Panc1 (cell line): Measurements from ENCODE around the gene CHRNB1. TPM values are rescaled to one million over a fixed set of nuclear protein-coding genes. Genes with fewer than 3 reads are reported as not detected.
"Not testable (repeated sequence)": the region's sequence is repeated elsewhere in the genome, so short reads cannot be mapped to it uniquely, and the experiment has no call there.

Experiments
- ATAC-seq: fragments of 200-7000 bp; cut with Tn5 transposase; 2 replicates; pipeline ENCODE4 v1.9.1; 2020; ENCODE audit warnings: mild to moderate bottlenecking, moderate library complexity
- BruUV-seq: library from RNA; stranded (reverse); fragments of 400-500 nt; replicated peaks from 2 replicates; lab custom pipeline; 2021; lab: Mats Ljungman, UMichigan
- CTCF ChIA-PET: fragments of 300-600 bp; sonication (Branson Sonifier 250); formaldehyde crosslinking; loops from one replicate; lab custom pipeline; 2022; ENCODE audit warnings: antibody characterized with exemption; lab: Charles Lee
- POLR2A ChIA-PET: fragments of 300-600 bp; sonication (Branson Sonifier 250); formaldehyde crosslinking; loops from one replicate; lab custom pipeline; 2022; ENCODE audit warnings: antibody characterized with exemption; lab: Charles Lee
- DNase-seq: peaks from one replicate; pipeline ENCODE4 v3.0.0-alpha.2; 2010; ENCODE audit warnings: low read depth, low spot score
- H3K27ac ChIP-seq: 2 replicates; pipeline ENCODE4 v1.5.1; 2011; ENCODE audit warnings: mild to moderate bottlenecking, low read length, inconsistent platforms
- H3K27me3 ChIP-seq: fragments of 200-500 bp; sonication (Bioruptor generic); 2 replicates; pipeline ENCODE4 v1.6.0; 2014; ENCODE audit warnings: low read length, inconsistent platforms; ENCODE audit not compliant: control insufficient read depth, insufficient read depth
- H3K36me3 ChIP-seq: fragments of 200-500 bp; sonication (Bioruptor generic); 2 replicates; pipeline ENCODE4 v1.5.1; 2014; ENCODE audit warnings: inconsistent platforms, mild to moderate bottlenecking, low read length, moderate library complexity; ENCODE audit not compliant: control insufficient read depth, insufficient read depth
- H3K4me1 ChIP-seq: 2 replicates; pipeline ENCODE4 v1.5.1; 2011; ENCODE audit warnings: inconsistent platforms, mild to moderate bottlenecking, low read length, moderate library complexity; ENCODE audit not compliant: control insufficient read depth, insufficient read depth
- H3K4me3 ChIP-seq, 2 experiments: 2 replicates each; pipeline ENCODE4 v1.5.1; 2011 to 2012; ENCODE audit warnings: low read depth in 2 of 2, low read length in 2 of 2, mild to moderate bottlenecking in 2 of 2, inconsistent platforms in 1 of 2, moderate library complexity in 1 of 2
- H3K9me3 ChIP-seq: fragments of 200-500 bp; sonication (Bioruptor generic); 2 replicates; pipeline ENCODE4 v1.5.1; 2014; ENCODE audit warnings: low read depth, mild to moderate bottlenecking, inconsistent platforms, low read length, moderate library complexity; ENCODE audit not compliant: control insufficient read depth, insufficient read depth
- CTCF ChIP-seq: fragments of 450-650 bp; IDR thresholded peaks from 2 replicates; pipeline ENCODE4 v1.5.1; 2017; ENCODE audit warnings: mild to moderate bottlenecking
- POLR2AphosphoS5 ChIP-seq: IDR thresholded peaks from 2 replicates; pipeline ENCODE4 v1.6.1; 2012; ENCODE audit warnings: mild to moderate bottlenecking, low read depth, low read length, moderate library complexity
- SIN3A ChIP-seq: IDR thresholded peaks from 2 replicates; pipeline ENCODE4 v1.6.1; 2012; ENCODE audit warnings: low read depth, mild to moderate bottlenecking, low read length, moderate library complexity, borderline replicate concordance; ENCODE audit not compliant: insufficient read depth
- TCF7L2 ChIP-seq: IDR thresholded peaks from 2 replicates; pipeline ENCODE4 v1.6.1; 2011; ENCODE audit warnings: mild to moderate bottlenecking, low read depth, low read length, inconsistent platforms
- in situ Hi-C: cut with HindIII; loops from 2 replicates; pipeline ENCODE4 v1.10.0; 2016; ENCODE audit warnings: low sequenced_read_pairs, low pct_unique_long_range_greater_than_20kb
- intact Hi-C: fragments of 100-400 bp; cut with micrococcal nuclease; formaldehyde crosslinking; loops from one replicate; pipeline ENCODE4 v1.10.0; 2022; ENCODE audit not compliant: unreplicated experiment
- total RNA-seq: library from RNA; stranded (reverse); gene quantifications from one replicate; pipeline ENCODE4 v1.2.1, GENCODE V29; 2021; ENCODE audit not compliant: unreplicated experiment
- TF ChIP-seq, protein P1 (sequence below), 2 experiments: IDR thresholded peaks; 2 replicates each; pipeline ENCODE4 v1.6.1; 2011 to 2012; ENCODE audit warnings: low read depth in 2 of 2, control low read depth in 1 of 2, low read length in 1 of 2, mild to moderate bottlenecking in 1 of 2, moderate library complexity in 1 of 2; ENCODE audit not compliant: insufficient read depth in 1 of 2

CHRNB1 gene
- total RNA-seq, 1 experiment from 2014 or later, result 14.3 TPM

DNA sequence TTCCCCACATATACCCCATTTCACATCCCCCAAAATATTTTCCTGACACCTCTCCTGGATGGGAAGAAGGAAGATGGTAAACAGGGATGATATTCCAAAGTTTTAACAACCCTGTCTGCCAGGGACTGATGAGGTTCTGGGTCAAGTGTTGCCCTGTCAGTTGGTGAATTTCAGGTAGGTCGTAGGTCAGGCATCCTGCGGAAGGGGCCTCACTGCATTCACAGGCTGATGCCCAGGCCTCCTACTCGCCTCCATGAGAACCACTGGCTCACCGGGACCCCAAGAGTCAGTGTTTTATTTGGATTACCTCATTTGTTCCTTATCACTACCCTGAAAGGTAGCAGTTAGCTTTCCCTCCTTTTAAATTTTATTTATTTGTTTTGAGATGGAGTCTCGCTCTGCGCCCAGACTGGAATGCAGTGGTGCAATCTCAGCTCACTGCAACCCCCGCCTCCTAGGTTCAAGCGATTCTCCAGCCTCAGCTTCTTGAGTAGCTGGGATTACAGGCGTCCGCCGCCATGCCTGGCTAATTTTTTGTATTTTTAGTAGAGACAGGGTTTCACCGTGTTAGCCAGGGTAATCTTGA is 24.0 kb downstream of the CHRNB1 start:
- in situ Hi-C loops (no loop called here), intact Hi-C loops (no loop called here)
- Histone ChIP-seq H3K4me1 (peaks cover 24% of the 10 kb centered on the region), H3K36me3 (no peaks in the 10 kb centered on the region), H3K4me3 (no peak overlapping the region), H3K27ac (peak overlapping the region; percentile 65), H3K27me3 (no peaks in the 10 kb centered on the region), H3K9me3 (no peaks in the 10 kb centered on the region)
- DNase-seq, result no peak
- TF ChIP-seq, protein P1, sequence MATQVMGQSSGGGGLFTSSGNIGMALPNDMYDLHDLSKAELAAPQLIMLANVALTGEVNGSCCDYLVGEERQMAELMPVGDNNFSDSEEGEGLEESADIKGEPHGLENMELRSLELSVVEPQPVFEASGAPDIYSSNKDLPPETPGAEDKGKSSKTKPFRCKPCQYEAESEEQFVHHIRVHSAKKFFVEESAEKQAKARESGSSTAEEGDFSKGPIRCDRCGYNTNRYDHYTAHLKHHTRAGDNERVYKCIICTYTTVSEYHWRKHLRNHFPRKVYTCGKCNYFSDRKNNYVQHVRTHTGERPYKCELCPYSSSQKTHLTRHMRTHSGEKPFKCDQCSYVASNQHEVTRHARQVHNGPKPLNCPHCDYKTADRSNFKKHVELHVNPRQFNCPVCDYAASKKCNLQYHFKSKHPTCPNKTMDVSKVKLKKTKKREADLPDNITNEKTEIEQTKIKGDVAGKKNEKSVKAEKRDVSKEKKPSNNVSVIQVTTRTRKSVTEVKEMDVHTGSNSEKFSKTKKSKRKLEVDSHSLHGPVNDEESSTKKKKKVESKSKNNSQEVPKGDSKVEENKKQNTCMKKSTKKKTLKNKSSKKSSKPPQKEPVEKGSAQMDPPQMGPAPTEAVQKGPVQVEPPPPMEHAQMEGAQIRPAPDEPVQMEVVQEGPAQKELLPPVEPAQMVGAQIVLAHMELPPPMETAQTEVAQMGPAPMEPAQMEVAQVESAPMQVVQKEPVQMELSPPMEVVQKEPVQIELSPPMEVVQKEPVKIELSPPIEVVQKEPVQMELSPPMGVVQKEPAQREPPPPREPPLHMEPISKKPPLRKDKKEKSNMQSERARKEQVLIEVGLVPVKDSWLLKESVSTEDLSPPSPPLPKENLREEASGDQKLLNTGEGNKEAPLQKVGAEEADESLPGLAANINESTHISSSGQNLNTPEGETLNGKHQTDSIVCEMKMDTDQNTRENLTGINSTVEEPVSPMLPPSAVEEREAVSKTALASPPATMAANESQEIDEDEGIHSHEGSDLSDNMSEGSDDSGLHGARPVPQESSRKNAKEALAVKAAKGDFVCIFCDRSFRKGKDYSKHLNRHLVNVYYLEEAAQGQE (IDR thresholded peaks at IDR 0.05; ENCODE audit: insufficient read depth in 1 of 2, low read depth in 2 of 2, low read length in 1 of 2), result no peak
- TF ChIP-seq TCF7L2, result no peak
- no peak for TF ChIP-seq SIN3A
- no peak for TF ChIP-seq CTCF
- no peak for TF ChIP-seq POLR2AphosphoS5
- ATAC-seq, result no peak
- POLR2A ChIA-PET, result no interaction called here
- BruUV-seq, result no TSS peak
- CTCF ChIA-PET, result no interaction called here

GRCh38 chr17:7469843-7470242 is 25.0 kb downstream of the CHRNB1 start:
- BruUV-seq, DNase-seq, ATAC-seq, in situ Hi-C loops, H3K4me3 ChIP-seq, H3K9me3 ChIP-seq, H3K27me3 ChIP-seq, intact Hi-C loops, H3K27ac ChIP-seq, POLR2A ChIA-PET, H3K36me3 ChIP-seq, CTCF ChIA-PET: not testable (repeated sequence)
- H3K4me1 ChIP-seq, result peaks cover 24% of the 10 kb centered on the region

DNA sequence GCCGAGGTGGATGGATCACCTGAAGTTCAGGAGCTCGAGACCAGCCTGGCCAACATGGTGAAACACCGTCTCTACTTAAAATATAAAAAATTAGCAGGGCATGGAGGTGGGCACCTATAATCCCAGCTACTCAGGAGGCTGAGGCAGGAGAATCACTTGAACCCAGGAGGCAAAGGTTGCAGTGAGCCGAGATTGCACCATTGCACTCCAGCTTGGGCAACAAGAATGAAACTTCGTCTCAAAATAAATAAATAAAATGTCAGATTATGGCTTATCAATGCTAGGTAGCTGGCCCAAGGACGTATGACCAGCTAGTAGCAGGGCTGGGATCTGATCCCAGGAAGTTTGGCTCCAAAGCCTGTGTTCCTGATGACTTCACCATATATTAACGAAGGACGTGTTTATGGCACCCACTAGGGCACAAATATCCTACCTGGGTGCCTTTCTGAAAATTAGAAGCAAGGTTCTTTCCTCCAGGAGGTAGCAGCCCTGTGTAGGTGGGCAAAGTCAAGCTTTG is 25.7 kb downstream of the CHRNB1 start:
- intact Hi-C loops, H3K27me3 ChIP-seq, CTCF ChIA-PET, POLR2A ChIA-PET, H3K4me3 ChIP-seq, H3K27ac ChIP-seq, BruUV-seq, H3K9me3 ChIP-seq, in situ Hi-C loops, DNase-seq, ATAC-seq, H3K36me3 ChIP-seq: not testable (repeated sequence)
- peaks cover 24% of the 10 kb centered on the region for H3K4me1 ChIP-seq
